AG04450 (cell line): Measurements from ENCODE around the gene APBB2. TPM values are rescaled to one million over a fixed set of nuclear protein-coding genes. Genes with fewer than 3 reads are reported as not detected.

Source experiments
- CTCF ChIA-PET: fragments of 300-600, 350-600 bp; formaldehyde crosslinking; extraction: SDS; loops from one replicate; lab custom pipeline; 2022; ENCODE audit warnings: antibody characterized with exemption, inconsistent platforms; lab: Charles Lee
- POLR2A ChIA-PET: fragments of 350-600 bp; formaldehyde crosslinking; extraction: SDS; loops from one replicate; lab custom pipeline; 2021; ENCODE audit warnings: antibody characterized with exemption, inconsistent platforms; lab: Yijun Ruan, JAX
- DNase-seq: peaks from one replicate; pipeline ENCODE4 v3.0.0-alpha.2; 2011; ENCODE audit warnings: low read depth, low spot score
- H3K27ac ChIP-seq: one replicate; pipeline ENCODE4 v1.5.1; 2012; ENCODE audit warnings: low read depth, low read length, control low read depth
- H3K27me3 ChIP-seq: one replicate; pipeline ENCODE4 v1.6.0; 2012; ENCODE audit warnings: low read length; ENCODE audit not compliant: control insufficient read depth, insufficient read depth
- H3K4me3 ChIP-seq: 2 replicates; pipeline ENCODE4 v1.5.1; 2011; ENCODE audit warnings: mild to moderate bottlenecking, low read depth, low read length, control low read depth
- H3K9me3 ChIP-seq: 2 replicates; pipeline ENCODE4 v1.5.1; 2012; ENCODE audit warnings: low read length; ENCODE audit not compliant: control insufficient read depth, insufficient read depth
- CTCF ChIP-seq: IDR thresholded peaks from 2 replicates; pipeline ENCODE4 v1.5.1; 2011; ENCODE audit warnings: low read depth, low read length, control low read depth, inconsistent platforms
- polyA plus RNA-seq: library from polyadenylated mRNA; depleted of rRNA; stranded (reverse); fragments of >200 nt; gene quantifications from 2 replicates; pipeline ENCODE4 v1.2.3, GENCODE V29; 2011

Gene APBB2
- polyA plus RNA-seq, 1 experiment: 52.7 TPM

DNA sequence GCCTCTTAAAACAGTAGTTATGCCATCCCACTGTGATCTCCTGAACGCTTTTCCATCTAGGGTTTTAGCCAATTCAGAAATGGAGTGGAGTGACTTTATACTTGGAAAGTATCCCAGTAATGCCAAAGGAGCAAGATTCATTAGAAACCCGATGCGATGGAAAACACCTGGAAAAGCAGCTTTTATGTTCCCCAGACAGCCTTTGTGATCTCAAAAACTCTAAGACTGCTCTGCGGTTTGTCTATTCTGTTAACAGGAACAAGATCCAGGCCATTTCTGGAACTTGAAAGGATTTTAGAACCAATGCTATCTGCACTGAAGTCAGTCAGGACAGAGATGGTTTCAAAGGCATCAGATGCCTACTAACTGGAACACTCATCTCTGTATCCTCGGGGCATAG lies 145.1 kb downstream of the APBB2 start:
- Histone ChIP-seq H3K27me3 (no peaks in the 10 kb centered on the region), H3K27ac (no peak overlapping the region), H3K9me3 (no peaks in the 10 kb centered on the region), H3K4me3 (no peak overlapping the region)
- no peak for DNase-seq
- no peak for TF ChIP-seq CTCF
- POLR2A ChIA-PET: no interaction called here
- CTCF ChIA-PET: interaction anchor here (0.6 kb wide), 1 partner anchor 92 kb away, joined by 5 read pairs; no protein-coding TSS in a partner anchor

- ChIA-PET POLR2A (no interaction called here), CTCF (no interaction called here)
- no peak for TF ChIP-seq CTCF
- Histone ChIP-seq H3K9me3 (no peaks in the 10 kb centered on the region), H3K27me3 (no peaks in the 10 kb centered on the region), H3K4me3 (no peak overlapping the region), H3K27ac (no peak overlapping the region)
- DNase-seq: no peak
These were observed 147.0 kb downstream of the APBB2 start for GRCh38 chr4:41067369-41067768.

DNA sequence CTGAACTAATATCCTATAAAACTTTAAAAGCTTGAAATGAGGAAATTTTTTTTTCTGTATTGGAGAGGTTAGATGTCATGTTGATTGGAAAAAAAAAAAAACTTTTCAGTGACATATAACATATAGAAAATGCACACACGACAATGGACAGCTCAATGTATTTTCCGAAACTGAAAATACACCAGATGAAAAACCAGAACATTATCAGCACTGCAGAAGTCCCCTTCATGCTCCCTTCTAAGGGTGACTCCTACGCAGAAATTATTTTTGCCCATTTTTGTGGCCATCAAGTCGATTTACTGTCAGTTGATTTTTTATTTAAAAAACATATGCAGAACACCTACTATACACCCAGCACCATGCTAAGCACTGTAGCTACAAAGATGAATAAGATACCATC lies 148.3 kb downstream of the APBB2 start:
- DNase-seq: no peak
- ChIA-PET POLR2A (no interaction called here), CTCF (interaction anchor here (0.9 kb wide), 1 partner anchor 22 kb away, joined by 3 read pairs; no protein-coding TSS in a partner anchor)
- TF ChIP-seq CTCF: no peak
- Histone ChIP-seq H3K9me3 (no peaks in the 10 kb centered on the region), H3K27me3 (no peaks in the 10 kb centered on the region), H3K4me3 (no peak overlapping the region), H3K27ac (no peak overlapping the region)

DNA sequence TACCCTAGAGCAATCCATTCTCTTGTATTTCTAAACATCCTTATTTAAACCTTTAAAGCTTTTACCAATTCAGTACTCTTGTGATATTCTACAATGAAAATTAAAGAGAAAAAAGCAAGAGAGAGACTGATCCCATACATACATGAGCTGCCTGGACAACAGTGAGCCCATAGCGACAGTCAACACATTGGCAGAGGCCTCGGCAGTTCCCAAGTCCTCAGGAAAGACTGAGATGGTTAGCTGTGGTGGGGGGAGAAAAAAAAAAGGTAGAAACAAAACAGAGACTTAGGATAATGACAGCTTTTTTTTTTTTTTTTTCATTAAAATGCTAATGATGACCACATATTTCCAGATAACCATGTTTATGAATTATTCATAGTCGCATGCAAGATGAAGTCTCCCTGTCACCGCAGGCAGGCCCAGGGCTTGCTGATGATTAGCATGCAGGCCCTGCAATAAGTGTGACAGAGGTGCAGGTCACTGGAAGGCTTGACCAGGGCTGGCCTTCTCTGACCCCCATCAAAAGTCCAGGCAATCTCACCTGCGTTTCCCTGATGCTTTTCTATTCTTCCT lies 148.8 kb downstream of the APBB2 start:
- POLR2A ChIA-PET: no interaction called here
- H3K4me3 ChIP-seq: no peak overlapping the region
- TF ChIP-seq CTCF: no peak
- CTCF ChIA-PET: interaction anchor here (0.5 to 0.9 kb wide), 4 partner anchors 22 to 147 kb away, joined by 3 to 5 read pairs (median 3); no protein-coding TSS in a partner anchor
- H3K27me3 ChIP-seq: no peaks in the 10 kb centered on the region
- H3K9me3 ChIP-seq: no peaks in the 10 kb centered on the region
- no peak for DNase-seq
- no peak overlapping the region for H3K27ac ChIP-seq

DNA sequence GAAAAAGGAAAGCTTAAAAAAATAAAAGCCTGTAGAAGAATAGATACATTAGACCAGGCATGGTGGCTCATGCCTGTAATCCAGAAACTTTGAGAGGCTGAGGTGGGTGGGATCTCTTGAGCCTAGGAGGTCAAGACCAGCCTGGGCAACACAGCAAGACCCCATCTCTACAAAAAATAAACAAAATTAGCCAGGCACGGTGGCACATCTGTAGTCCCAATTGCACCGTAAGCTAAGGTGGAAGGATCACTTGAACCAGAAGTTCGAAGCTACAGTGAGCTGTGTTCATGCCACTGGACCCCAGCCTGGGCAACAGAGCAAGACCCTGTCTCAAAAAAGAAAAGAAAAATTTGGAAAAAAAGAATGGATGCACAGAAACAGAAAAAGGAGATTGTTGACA lies 149.4 kb downstream of the APBB2 start:
- DNase-seq: no peak
- no peak overlapping the region for H3K4me3 ChIP-seq
- no peak for TF ChIP-seq CTCF
- POLR2A ChIA-PET: no interaction called here
- H3K27me3 ChIP-seq: no peaks in the 10 kb centered on the region
- H3K9me3 ChIP-seq: no peaks in the 10 kb centered on the region
- CTCF ChIA-PET: interaction anchor here (0.5 to 1.1 kb wide), 4 partner anchors 50 to 147 kb away, joined by 3 to 5 read pairs (median 3); no protein-coding TSS in a partner anchor
- H3K27ac ChIP-seq: no peak overlapping the region
